Stimulated activated naive CD8-positive, alpha-beta T cell treated with anti-CD3 and anti-CD28 coated beads, Interleukin-15, amount 100 ng/mL, for 72 hours (primary cell): ENCODE results near the gene PFN4.
"Not testable (repeated sequence)": the region's sequence is repeated elsewhere in the genome, so short reads cannot be mapped to it uniquely, and the experiment has no call there.

Experiments
- ATAC-seq: fragments of 150-1000 bp; cut with Tn5 transposase; 2 replicates; pipeline ENCODE4 v1.10.0; 2021; ENCODE audit warnings: mild to moderate bottlenecking, moderate library complexity
- DNase-seq, 2 donors: peaks; one replicate each; pipeline ENCODE4 v3.0.0; 2021 to 2022
- H3K27ac Mint-ChIP-seq, 2 donors: one replicate each; pipeline ENCODE4 v1.8.0; 2022; ENCODE audit warnings: mild to moderate bottlenecking in 2 of 2, mixed read lengths in 2 of 2, moderate library complexity in 2 of 2
- H3K27me3 Mint-ChIP-seq: one replicate; pipeline ENCODE4 v1.8.0; 2022; ENCODE audit warnings: mixed read lengths
- H3K4me1 Mint-ChIP-seq: one replicate; pipeline ENCODE4 v1.8.0; 2022; ENCODE audit warnings: mild to moderate bottlenecking, mixed read lengths
- H3K4me3 Mint-ChIP-seq, 2 donors: one replicate each; pipeline ENCODE4 v1.8.0; 2022; ENCODE audit warnings: mild to moderate bottlenecking in 2 of 2, mixed read lengths in 2 of 2, moderate library complexity in 1 of 2
- H3K9me3 Mint-ChIP-seq, 2 donors: one replicate each; pipeline ENCODE4 v1.8.0; 2022; ENCODE audit warnings: mixed read lengths in 2 of 2

PFN4 gene, protein sequence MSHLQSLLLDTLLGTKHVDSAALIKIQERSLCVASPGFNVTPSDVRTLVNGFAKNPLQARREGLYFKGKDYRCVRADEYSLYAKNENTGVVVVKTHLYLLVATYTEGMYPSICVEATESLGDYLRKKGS

GRCh38 chr2:24123195-24123921 is at the start of gene PFN4, which contains the start of gene FAM228B:
TSS of gene PFN4 (minus strand) at chr2:24123334. CDS start at chr2:24122535, 799 bp downstream.
TSS of gene FAM228B (plus strand) at chr2:24123469. CDS start at chr2:24124362, 893 bp downstream.
- Mint-ChIP-seq H3K4me1 (peaks cover 23% of the 10 kb centered on the region), H3K4me3 (peak within 1 kb of the TSS; percentile 91 to 93), H3K27me3 (no peaks in the 10 kb centered on the region), H3K27ac (peak within 1 kb of the TSS; percentile 97), H3K9me3 (no peaks in the 10 kb centered on the region)
- ATAC-seq (peak; percentile 93), DNase-seq (peak; percentile 71 to 79)

DNA sequence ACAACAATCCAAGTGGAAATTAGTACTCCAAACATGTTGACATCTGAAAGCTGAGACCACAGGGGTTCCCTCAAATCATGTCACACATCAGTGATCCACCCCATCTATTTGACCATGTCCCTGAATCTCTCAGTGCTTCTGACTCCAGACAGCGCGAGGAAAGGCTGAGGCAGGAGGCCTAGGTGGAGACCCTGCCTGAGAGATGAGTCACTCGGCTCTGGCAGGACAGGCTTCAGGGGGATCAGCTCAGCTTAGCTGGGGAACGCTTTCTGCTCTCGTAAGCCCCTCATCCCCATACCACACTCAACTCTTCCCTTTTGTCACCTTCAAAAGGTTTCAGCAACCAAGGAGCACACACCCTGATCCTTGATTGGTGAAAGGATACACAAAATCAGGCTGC is 45.9 kb upstream of the PFN4 start:
- H3K27me3 Mint-ChIP-seq, result peaks cover 12% of the 10 kb centered on the region
- no peak for ATAC-seq
- no peak for DNase-seq
- no peaks in the 10 kb centered on the region for H3K4me1 Mint-ChIP-seq
- no peak overlapping the region for H3K4me3 Mint-ChIP-seq
- peaks cover 0 to 3% of the 10 kb centered on the region in 2 donors for H3K9me3 Mint-ChIP-seq
- no peak overlapping the region for H3K27ac Mint-ChIP-seq

GRCh38 chr2:24164416-24164973 is 41.4 kb upstream of the PFN4 start:
- H3K27me3 Mint-ChIP-seq, result no peaks in the 10 kb centered on the region

DNA sequence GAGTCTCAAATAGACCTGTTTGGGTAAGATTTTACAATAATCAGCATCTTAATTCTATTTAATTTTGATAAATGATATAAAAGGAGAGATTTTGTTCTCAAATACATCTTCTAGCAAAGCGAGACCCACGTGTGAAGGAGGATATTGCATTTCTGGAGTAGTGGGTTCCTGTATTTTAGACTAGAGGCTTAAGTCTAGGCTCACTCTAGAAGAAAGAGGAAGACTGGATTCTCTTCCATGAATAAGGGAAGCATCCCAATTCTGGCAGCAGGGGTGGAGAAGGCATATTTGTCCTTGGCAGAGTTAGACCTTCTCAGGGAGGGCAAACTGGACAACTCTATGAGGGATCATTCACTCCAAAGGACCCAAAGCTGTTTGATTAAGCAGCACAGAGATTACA is 40.5 kb upstream of the PFN4 start:
- Mint-ChIP-seq H3K9me3 (no peaks in the 10 kb centered on the region), H3K27ac (no peak overlapping the region), H3K4me1 (no peaks in the 10 kb centered on the region), H3K27me3 (no peaks in the 10 kb centered on the region), H3K4me3 (no peak overlapping the region)
- DNase-seq (no peak), ATAC-seq (no peak)

More at GRCh38 chr2:24164416-24164973, 41.4 kb upstream of the PFN4 start:
- Mint-ChIP-seq H3K4me1 (no peaks in the 10 kb centered on the region), H3K4me3 (no peak overlapping the region), H3K27ac (no peak overlapping the region), H3K9me3 (no peaks in the 10 kb centered on the region)
- ATAC-seq, result peak; percentile 88
- DNase-seq, result peak; percentile 53 to 56

DNA sequence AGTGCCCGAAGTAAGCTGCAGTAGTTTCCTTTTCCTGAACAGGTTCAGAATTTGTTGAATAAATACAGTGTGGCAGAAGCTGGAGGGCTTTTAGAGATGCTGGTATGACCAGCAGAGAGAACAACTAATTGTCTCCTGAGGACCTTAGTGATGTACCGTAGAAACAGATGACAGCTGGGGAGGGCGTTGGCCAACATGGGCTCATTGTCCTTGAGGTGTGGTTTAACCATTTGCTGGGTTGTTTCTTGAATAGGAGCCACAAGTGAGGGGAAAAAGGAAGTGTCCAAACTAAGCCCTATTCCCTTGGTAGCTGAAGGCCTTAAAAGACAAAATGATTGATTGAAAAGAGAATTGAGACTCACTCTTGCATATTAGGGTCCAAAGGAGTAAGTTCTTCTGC is 40.1 kb upstream of the PFN4 start:
- Mint-ChIP-seq H3K27me3 (no peaks in the 10 kb centered on the region), H3K27ac (no peak overlapping the region), H3K4me1 (no peaks in the 10 kb centered on the region), H3K9me3 (no peaks in the 10 kb centered on the region), H3K4me3 (no peak overlapping the region)
- DNase-seq (no peak), ATAC-seq (no peak)

DNA sequence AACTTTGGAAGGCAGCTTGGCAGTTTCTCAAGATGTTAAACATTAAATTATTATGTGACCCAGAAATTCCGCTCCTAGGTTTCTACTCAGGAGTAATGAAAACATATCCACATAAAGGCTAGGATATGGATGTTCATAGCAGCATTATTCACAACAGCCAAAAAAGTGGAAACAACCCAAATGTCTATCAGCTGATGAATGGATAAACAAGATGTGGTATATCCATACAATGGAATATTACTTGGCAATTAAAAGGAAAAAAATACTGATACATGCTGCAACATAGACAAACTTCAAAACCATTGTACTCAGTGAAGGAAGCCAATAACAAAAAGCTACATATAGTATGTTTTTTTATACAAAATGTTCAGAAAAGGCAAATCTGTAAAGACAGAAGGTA is 39.4 kb upstream of the PFN4 start:
- DNase-seq, result no peak
- Mint-ChIP-seq H3K27ac (no peak overlapping the region), H3K4me3 (no peak overlapping the region), H3K9me3 (no peaks in the 10 kb centered on the region), H3K4me1 (no peaks in the 10 kb centered on the region), H3K27me3 (no peaks in the 10 kb centered on the region)
- ATAC-seq, result no peak

DNA sequence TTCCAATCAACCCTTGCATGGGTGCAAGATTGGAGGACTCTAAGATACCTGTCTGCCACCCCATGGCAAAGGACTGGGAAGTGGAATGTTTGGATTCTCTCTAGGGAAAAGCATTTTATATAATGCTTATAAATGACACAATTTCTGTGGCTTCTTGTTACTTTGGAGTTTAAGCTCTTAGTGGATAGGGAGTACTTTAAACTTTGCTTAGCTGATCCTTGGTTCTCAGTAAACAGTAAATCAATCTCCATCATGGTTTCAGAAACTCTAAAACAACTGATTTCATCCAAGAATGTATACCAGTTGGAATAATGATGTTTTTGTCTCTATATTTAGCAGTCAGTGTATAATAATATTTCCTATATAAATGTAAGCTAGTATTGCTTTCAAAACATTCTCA is 37.6 kb upstream of the PFN4 start:
- DNase-seq (no peak), ATAC-seq (no peak)
- no peaks in the 10 kb centered on the region for H3K9me3 Mint-ChIP-seq
- no peak overlapping the region for H3K4me3 Mint-ChIP-seq
- no peaks in the 10 kb centered on the region for H3K4me1 Mint-ChIP-seq
- H3K27me3 Mint-ChIP-seq, result no peaks in the 10 kb centered on the region
- no peak overlapping the region for H3K27ac Mint-ChIP-seq

- no peaks in the 10 kb centered on the region for H3K9me3 Mint-ChIP-seq
- no peaks in the 10 kb centered on the region for H3K4me1 Mint-ChIP-seq
- no peak overlapping the region for H3K4me3 Mint-ChIP-seq
- H3K27ac Mint-ChIP-seq, result no peak overlapping the region
- ATAC-seq (no peak), DNase-seq (no peak)
- no peaks in the 10 kb centered on the region for H3K27me3 Mint-ChIP-seq
Measured at GRCh38 chr2:24159708-24160107, 36.6 kb upstream of the PFN4 start.

- H3K27ac Mint-ChIP-seq, result no peak overlapping the region
- H3K4me1 Mint-ChIP-seq, result no peaks in the 10 kb centered on the region
- H3K4me3 Mint-ChIP-seq, result no peak overlapping the region
- no peaks in the 10 kb centered on the region for H3K27me3 Mint-ChIP-seq
- DNase-seq (no peak), ATAC-seq (no peak)
- H3K9me3 Mint-ChIP-seq, result no peaks in the 10 kb centered on the region
Measured at GRCh38 chr2:24158131-24158530, 35.0 kb upstream of the PFN4 start.

DNA sequence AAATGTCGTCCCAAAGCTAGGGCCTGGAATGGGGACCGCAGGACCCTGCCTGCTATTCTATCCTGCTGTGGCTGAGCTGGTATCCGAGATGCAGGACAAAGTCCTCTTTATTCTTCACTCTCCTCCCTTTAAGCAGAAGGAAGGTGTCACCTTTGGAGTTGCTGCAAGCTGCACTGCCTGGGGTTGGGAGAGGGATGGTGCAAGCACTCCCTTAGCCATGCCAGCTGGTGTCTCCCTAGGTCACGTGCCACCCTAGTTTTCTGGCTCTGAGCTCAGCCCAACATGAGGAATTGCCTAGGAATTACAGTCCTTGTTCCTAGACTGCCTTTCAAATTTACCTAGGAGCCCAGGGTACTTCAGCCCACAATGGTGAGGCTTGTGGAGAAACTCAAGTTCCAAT is 30.3 kb upstream of the PFN4 start:
- H3K4me1 Mint-ChIP-seq, result no peaks in the 10 kb centered on the region
- no peak overlapping the region for H3K4me3 Mint-ChIP-seq
- no peak overlapping the region for H3K27ac Mint-ChIP-seq
- ATAC-seq, result no peak
- H3K27me3 Mint-ChIP-seq, result no peaks in the 10 kb centered on the region
- no peak for DNase-seq
- peaks cover 0 to 9% of the 10 kb centered on the region in 2 donors for H3K9me3 Mint-ChIP-seq

- Mint-ChIP-seq H3K4me3 (no peak overlapping the region), H3K9me3 (peaks cover 2 to 14% of the 10 kb centered on the region in 2 donors), H3K4me1 (no peaks in the 10 kb centered on the region), H3K27ac (no peak overlapping the region), H3K27me3 (no peaks in the 10 kb centered on the region)
- DNase-seq (no peak), ATAC-seq (no peak)
Measured at GRCh38 chr2:24152413-24153197, 29.5 kb upstream of the PFN4 start.

- ATAC-seq (no peak), DNase-seq (no peak)
- Mint-ChIP-seq H3K9me3 (peaks cover 8 to 25% of the 10 kb centered on the region in 2 donors), H3K27me3 (no peaks in the 10 kb centered on the region), H3K4me3 (no peak overlapping the region), H3K4me1 (no peaks in the 10 kb centered on the region), H3K27ac (no peak overlapping the region)
Measured at GRCh38 chr2:24147364-24147763, 24.2 kb upstream of the PFN4 start.

- not testable (repeated sequence) for ATAC-seq, H3K27me3 Mint-ChIP-seq, H3K9me3 Mint-ChIP-seq, H3K4me3 Mint-ChIP-seq, DNase-seq, H3K4me1 Mint-ChIP-seq, H3K27ac Mint-ChIP-seq
Measured at GRCh38 chr2:24140305-24140704, 17.2 kb upstream of the PFN4 start.

- H3K9me3 Mint-ChIP-seq, result peaks cover 0 to 7% of the 10 kb centered on the region in 2 donors
- H3K4me3 Mint-ChIP-seq, result no peak overlapping the region
- DNase-seq, result no peak
- no peak overlapping the region for H3K27ac Mint-ChIP-seq
- H3K27me3 Mint-ChIP-seq, result no peaks in the 10 kb centered on the region
- no peak for ATAC-seq
- peaks cover 8% of the 10 kb centered on the region for H3K4me1 Mint-ChIP-seq
Measured at GRCh38 chr2:24132543-24132942, 9.4 kb upstream of the PFN4 start.

DNA sequence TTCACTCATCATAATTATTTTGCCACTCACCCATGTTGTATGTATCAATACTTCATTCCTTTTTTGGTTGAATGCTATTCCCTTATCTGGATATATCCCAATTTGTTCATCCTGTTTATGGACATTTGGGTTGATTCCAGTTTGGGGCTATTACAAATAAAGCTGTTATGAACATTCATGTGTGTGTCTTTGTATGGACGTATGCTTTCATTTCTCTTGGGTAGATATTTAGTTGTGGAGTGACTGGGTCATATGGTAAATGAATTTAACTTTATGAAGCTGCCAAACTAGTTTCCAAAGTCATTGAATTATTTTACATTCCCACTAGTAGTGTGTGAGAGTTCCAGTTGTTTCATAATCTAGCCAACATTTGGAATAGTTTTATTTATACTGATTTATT is 2.8 kb upstream of the PFN4 start:
- DNase-seq (no peak), ATAC-seq (no peak)
- H3K27me3 Mint-ChIP-seq, result no peaks in the 10 kb centered on the region
- no peak overlapping the region for H3K27ac Mint-ChIP-seq
- H3K4me3 Mint-ChIP-seq, result no peak overlapping the region
- H3K4me1 Mint-ChIP-seq, result peaks cover 31% of the 10 kb centered on the region
- H3K9me3 Mint-ChIP-seq, result no peaks in the 10 kb centered on the region
